AG08396 (cell line): ENCODE measurements around the gene NT5DC3.
A peak's percentile ranks its signal among the peaks of the same experiment; 100 is the strongest.

Experiments used
- DNase-seq: peaks from one replicate; pipeline ENCODE4 v3.0.0; 2012; ENCODE audit warnings: low spot score, mixed read lengths

Gene NT5DC3

GRCh38 chr12:103840876-103841689, at the start of gene NT5DC3:
NT5DC3 (minus strand) TSS chr12:103841234; CDS start chr12:103841156, 78 bp downstream.
- peak; percentile 96 for DNase-seq

- no peak for DNase-seq
Observed at GRCh38 chr12:103887738-103888137, 46.7 kb upstream of the NT5DC3 start.

GRCh38 chr12:103886195-103886797, 45.3 kb upstream of the NT5DC3 start:
- no peak for DNase-seq

- peak; percentile 49 for DNase-seq
Observed at GRCh38 chr12:103884316-103884715, 43.3 kb upstream of the NT5DC3 start.

- no peak for DNase-seq
Observed at GRCh38 chr12:103883908-103884307, 42.9 kb upstream of the NT5DC3 start.

GRCh38 chr12:103882861-103883596, 42.0 kb upstream of the NT5DC3 start:
- no peak for DNase-seq

- no peak for DNase-seq
Observed at GRCh38 chr12:103881261-103881660, 40.2 kb upstream of the NT5DC3 start.

GRCh38 chr12:103880299-103881142, 39.5 kb upstream of the NT5DC3 start:
- no peak for DNase-seq

- no peak for DNase-seq
Observed at GRCh38 chr12:103879878-103880277, 38.8 kb upstream of the NT5DC3 start.

GRCh38 chr12:103879048-103879692, 38.1 kb upstream of the NT5DC3 start:
- no peak for DNase-seq

GRCh38 chr12:103877934-103878510, 37.0 kb upstream of the NT5DC3 start:
- DNase-seq = peak; percentile 74

- no peak for DNase-seq
Observed at GRCh38 chr12:103877288-103877687, 36.3 kb upstream of the NT5DC3 start.

GRCh38 chr12:103875666-103876065, 34.6 kb upstream of the NT5DC3 start:
- no peak for DNase-seq

- DNase-seq = no peak
Observed at GRCh38 chr12:103868215-103868614, 27.2 kb upstream of the NT5DC3 start.

GRCh38 chr12:103865151-103865730, 24.2 kb upstream of the NT5DC3 start:
- DNase-seq = no peak

GRCh38 chr12:103864710-103865109, 23.7 kb upstream of the NT5DC3 start:
- DNase-seq = no peak

GRCh38 chr12:103858953-103859601, 18.0 kb upstream of the NT5DC3 start:
- DNase-seq = peak; percentile 89

GRCh38 chr12:103858335-103858734, 17.3 kb upstream of the NT5DC3 start:
- DNase-seq = no peak

GRCh38 chr12:103857164-103857563, 16.1 kb upstream of the NT5DC3 start:
- DNase-seq = no peak
